ENCODE measurements around the gene NDST3.

DNA sequence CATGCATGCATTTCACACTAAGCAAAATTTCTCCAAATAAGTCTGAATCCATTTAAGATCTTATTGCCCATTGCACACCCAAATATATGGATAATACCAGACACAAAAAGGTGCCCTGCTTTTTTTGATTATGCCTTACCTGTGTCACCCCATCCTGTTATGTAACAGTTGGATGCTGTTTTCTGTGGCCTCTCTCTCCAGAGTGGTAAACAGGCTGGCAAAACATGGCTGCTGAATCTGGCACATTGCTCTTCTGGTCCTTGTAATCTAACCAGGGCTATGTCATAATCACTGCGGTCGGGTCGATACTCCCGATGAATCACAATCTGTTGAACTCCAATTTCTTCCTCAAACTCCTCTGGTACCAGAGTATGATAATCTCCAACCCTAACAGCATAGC lies 248.4 kb downstream of the NDST3 start:
- TF ChIP-seq POLR2A (IDR thresholded peaks at IDR 0.05; ENCODE audit: low read length), result no peak
- no peak for TF ChIP-seq GATA1 (IDR thresholded peaks at IDR 0.05; ENCODE audit: low read depth, low read length)
